GM21447 (cell line): Measurements from ENCODE around the gene STK25.
"Not testable (repeated sequence)": the region's sequence is repeated elsewhere in the genome, so short reads cannot be mapped to it uniquely, and the experiment has no call there.

ENCODE experiments used
- ATAC-seq: cut with Tn5 transposase; IDR thresholded peaks from one replicate; pipeline ENCODE4 v1.9.1; 2021; ENCODE audit not compliant: unreplicated experiment

The STK25 gene

GRCh38 chr2:241540401-241540770 is 32.0 kb upstream of the STK25 start:
- ATAC-seq: no peak

DNA sequence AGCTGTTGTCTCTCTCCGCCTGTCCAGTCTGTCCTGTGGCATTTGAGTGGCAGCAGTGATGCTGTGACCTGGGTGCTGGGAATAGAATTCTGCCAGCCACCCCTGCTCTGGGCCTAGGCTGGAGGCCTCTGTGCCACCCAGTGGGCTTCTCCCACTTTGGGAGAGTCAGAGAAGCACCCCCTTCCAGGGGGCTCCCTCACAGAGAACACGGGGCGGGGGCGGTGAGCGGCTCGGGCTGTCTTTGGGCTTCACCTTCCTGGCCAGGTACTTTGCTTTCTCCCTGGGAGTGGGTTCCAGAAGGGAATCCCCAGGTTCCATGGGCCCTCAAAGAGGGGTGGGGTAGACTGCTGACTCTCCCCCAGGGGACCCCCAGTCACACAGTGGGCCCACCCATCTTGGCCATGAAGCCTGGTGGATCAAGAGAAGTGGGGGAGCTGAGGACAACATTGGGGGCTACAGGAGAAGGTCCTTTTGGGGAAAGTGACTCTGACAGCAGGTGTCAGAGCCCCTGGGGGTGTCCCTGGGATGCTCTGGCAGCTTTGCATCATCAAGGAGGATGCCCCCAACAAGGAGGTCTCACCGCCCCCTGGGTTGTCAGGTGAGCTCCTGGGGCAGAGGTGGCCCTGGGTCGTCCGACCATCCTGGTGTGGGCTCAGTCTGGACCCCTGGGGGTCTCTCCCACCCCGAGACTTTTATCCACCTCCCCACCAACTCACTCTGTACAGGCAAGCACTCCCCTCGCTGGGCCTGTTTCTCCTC is 31.4 kb upstream of the STK25 start:
- no peak for ATAC-seq

GRCh38 chr2:241538838-241539615 is 30.6 kb upstream of the STK25 start:
- ATAC-seq: no peak

- no peak for ATAC-seq
Measured at GRCh38 chr2:241535871-241536655, 27.7 kb upstream of the STK25 start.

DNA sequence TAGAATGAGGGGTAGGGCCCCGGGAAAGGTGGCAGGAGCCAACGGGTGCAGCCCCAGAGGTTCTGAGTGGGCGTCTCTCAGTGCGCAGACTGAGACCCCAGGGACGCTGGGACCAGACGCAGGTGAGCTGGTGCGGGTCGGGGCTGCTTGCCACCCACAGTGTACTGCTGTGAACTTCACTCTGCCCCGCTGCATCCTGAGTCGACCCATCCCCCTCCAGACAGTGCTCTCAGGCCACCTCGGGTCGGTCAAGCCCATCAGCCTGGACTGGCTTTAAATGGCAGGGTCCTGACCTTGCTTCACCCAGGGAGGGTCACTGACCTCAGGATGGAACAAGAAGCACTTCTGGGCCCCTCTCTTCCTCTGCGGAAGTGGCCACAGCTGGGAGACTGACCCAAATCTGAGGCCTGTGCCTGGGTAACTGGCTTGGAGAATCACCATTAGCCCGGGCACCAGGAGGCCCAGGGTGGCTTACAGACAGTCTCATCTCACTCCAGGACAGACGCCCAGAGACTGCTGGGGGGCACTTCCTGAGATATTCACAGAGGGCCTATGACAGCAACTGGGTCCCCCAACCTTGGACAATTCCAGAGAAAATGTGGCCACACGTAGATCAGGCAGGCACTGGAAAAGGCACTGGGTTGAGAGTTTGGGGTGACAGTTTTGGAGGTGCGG is 26.5 kb upstream of the STK25 start:
- ATAC-seq: no peak

GRCh38 chr2:241534293-241534692 is 25.9 kb upstream of the STK25 start:
- no peak for ATAC-seq

GRCh38 chr2:241532733-241533601 is 24.6 kb upstream of the STK25 start:
- no peak for ATAC-seq

GRCh38 chr2:241532168-241532567 is 23.8 kb upstream of the STK25 start:
- ATAC-seq: no peak

DNA sequence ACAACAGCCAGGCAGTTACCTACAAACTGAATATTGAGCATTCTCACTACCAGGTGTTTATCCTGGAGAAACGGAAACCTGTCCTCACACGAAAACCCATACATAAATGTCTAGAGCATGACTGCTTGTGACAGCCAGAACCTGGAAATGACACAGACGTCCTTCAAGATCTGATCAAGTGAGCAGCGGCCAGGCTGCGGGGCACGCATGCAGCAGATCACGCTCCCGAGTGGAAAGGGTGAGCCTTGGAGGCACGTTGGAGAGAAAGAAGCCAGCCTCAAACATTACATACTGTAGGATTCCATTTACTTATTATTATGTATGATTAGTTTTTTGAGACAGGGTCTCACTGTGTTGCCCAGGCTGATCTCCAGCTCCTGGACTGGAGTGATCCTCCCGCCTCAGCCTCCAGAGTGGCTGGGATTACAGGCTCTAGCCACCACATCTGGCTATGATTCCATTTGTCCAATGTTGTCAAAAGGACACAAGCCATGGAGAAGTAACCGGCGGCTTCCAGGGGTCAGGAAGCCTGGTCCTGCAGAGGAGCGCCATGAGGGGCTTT is 22.9 kb upstream of the STK25 start:
- ATAC-seq: no peak

GRCh38 chr2:241530571-241530970 is 22.2 kb upstream of the STK25 start:
- ATAC-seq: no peak

DNA sequence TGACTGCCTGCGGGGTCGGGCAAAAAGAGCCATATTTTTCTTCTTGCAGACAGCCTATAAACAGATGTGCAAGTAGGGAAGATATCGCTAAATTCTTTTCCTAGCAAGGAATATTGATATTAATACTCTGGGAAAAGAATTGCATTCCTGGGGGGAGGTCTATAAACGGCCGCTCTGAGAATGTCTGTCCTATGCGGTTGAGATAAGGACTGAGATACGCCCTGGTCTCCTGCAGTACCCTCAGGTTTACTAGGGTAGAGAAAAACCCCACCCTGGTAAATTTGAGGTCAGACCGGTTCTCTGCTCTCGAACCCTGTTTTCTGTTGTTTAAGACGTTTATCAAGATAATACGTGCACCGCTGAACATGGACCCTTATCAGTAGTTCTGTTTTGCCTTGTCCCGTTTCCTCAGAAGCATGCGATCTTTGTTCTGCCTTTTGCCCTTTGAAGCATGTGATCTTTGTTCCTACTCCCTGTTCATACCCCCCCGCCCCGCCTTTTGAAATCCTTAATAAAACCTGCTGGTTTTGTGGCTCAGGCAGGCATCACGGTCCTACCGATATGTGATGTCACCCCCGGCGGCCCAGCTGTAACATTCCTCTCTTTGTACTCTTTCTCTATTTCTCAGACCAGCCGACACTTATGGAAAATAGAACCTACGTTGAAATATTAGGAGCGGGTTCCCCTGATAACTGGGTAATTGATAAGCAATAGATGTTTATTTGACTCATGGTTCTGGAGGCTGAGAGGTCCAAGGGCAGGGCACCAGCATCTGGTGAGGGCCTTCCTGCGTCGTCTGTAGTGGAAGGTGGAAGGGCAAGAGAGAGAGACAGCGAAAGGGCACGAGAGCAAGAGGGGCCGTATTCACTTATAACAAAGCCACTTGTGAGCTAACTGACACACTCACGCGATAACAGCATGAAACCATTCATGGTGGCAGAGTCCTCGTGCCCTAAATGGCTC is 17.7 kb upstream of the STK25 start:
- not testable (repeated sequence) for ATAC-seq

DNA sequence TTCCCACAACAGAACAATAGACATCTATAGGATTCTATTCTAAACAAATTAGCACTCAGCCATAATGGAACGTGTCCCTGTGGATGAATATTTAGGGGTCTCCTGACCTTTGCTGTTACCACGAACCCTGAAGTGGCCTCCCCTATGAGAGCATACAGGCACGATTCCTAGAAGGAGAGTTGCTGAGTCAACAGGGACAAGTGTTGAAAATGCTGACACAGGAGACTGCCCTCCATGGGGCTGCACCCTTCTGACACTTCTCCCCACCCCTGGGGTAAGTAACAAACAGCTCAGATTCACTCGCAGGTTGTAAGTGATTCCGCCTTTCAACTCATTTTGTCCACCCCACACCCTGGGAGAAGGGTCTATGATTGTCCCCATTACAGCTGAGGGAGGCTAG is 14.1 kb upstream of the STK25 start:
- ATAC-seq: no peak

DNA sequence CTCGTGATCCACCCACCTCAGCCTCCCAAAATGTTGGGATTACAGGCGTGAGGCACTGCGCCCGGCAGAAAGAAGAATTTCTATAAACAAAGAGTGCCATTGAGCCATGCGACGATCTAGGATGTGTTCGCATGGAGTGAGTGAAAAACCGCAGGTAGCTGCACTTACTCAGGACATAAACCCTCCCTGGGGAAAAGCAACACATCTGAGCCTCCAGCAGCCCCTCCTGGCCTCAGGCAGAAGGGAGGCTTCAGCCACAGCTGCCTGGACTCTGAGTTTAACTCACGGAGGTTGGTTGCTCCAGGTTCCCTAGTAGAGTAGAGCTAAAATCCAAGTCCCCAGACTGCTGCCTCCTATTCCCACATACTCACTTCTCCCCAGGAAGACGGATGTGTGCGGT is 11.3 kb upstream of the STK25 start:
- no peak for ATAC-seq

DNA sequence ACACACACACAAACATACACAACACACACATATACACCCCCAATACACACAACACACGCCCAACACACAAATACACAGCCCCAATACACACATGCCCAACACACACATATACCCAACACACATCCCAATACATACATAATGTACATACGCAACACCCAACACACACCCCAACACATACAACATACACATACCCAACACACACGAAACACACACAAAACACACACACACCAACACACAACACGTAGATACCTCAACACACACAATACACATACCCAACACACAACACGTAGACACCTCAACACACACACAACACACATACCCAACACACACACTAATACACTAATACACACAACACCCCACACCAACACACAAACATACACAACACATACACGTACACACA is 8.9 kb upstream of the STK25 start:
- no peak for ATAC-seq

GRCh38 chr2:241516520-241516965 is 8.2 kb upstream of the STK25 start:
- ATAC-seq: no peak

DNA sequence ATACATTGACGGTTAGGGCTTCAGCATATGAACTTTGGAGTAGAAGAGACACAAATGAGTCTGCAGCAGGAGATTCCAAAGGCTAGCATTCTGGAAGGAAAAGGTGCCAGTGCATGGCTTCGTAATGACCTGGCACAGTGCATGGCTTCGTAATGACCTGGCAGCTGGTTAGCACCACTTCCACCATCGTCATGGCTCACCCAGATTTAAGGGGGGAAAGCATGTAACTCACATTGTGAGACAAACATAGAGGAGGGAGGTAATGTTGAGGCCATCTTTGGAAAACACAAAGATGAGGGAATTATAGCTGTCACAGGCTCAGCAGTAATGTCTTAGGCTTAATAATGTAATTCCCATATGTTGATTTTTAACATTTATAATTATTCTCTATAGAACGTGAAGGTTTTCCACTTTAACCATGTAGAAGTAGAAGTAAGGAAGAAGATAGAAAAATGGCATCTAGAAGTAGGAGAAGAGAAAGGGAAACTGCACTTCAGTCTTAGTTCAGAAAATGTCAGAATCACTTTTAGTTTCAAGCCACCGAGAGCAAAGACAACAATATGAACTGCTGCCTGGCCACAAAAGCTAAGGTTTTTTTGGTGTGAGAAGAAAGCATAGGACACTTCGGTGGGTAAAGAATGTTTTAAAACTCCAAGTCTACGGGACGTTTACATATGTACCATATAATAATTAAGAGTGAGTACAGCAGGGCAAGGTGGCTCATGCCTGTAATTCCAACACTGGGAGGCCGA is 6.8 kb upstream of the STK25 start:
- ATAC-seq: peak; percentile 64

- ATAC-seq: no peak
Measured at GRCh38 chr2:241514553-241514952, 6.2 kb upstream of the STK25 start.
